Spinal cord (tissue), 10 donors: ENCODE data around the gene BANP. TPM values are rescaled to one million over a fixed set of nuclear protein-coding genes. Genes with fewer than 3 reads are reported as not detected.

Experiments used
- DNase-seq, 6 donors: peaks; one replicate each; pipeline versions ENCODE4 v3.0.0 to v3.0.0-alpha.2; 2013 to 2015; ENCODE audit warnings: low spot score in 6 of 6, low read depth in 4 of 6
- H3K27ac ChIP-seq: one replicate; pipeline ENCODE4 v1.5.1; 2013; ENCODE audit warnings: low read depth, low read length, control low read depth
- H3K27me3 ChIP-seq: one replicate; pipeline ENCODE4 v1.6.1; 2013; ENCODE audit warnings: low read length; ENCODE audit not compliant: control insufficient read depth, insufficient read depth
- H3K36me3 ChIP-seq: one replicate; pipeline ENCODE4 v1.6.1; 2013; ENCODE audit warnings: low read length; ENCODE audit not compliant: control insufficient read depth, insufficient read depth
- H3K4me1 ChIP-seq: one replicate; pipeline ENCODE4 v1.6.1; 2013; ENCODE audit warnings: low read length; ENCODE audit not compliant: control insufficient read depth, insufficient read depth
- H3K4me3 ChIP-seq: one replicate; pipeline ENCODE4 v1.5.1; 2013; ENCODE audit warnings: low read depth, low read length, control low read depth
- H3K9me3 ChIP-seq: one replicate; pipeline ENCODE4 v1.6.1; 2013; ENCODE audit warnings: low read length; ENCODE audit not compliant: control insufficient read depth, insufficient read depth
- WGBS: methylation state at CpG from one replicate; pipeline ENCODE4 v1.1.5; 2013; ENCODE audit warnings: missing lambda C conversion rate; ENCODE audit not compliant: insufficient coverage; 5-methylcytosine and 5-hydroxymethylcytosine counted together
- polyA plus RNA-seq, 2 donors: library from polyadenylated mRNA; unstranded; fragments of 120-200 nt; gene quantifications; one replicate each; pipeline ENCODE4 v1.2.1, GENCODE V29; 2013; ENCODE audit not compliant: insufficient read length in 2 of 2
- total RNA-seq, 2 donors: library from RNA; depleted of rRNA in 1 of 2; stranded (reverse); fragments of 120-200 nt in 1 of 2; fragments of >200 nt in 1 of 2; gene quantifications; one replicate each; pipeline versions ENCODE4 v1.2.3 to v1.2.4, GENCODE V29; 2013 to 2014
- donor health status: healthy.

BANP gene
- total and polyA plus RNA-seq, 4 donors = 17.2 to 27.0 (median 20.7) TPM

- H3K27me3 ChIP-seq = no peaks in the 10 kb centered on the region
- DNase-seq = no peak
- H3K27ac ChIP-seq = no peak overlapping the region
- H3K4me3 ChIP-seq = no peak overlapping the region
- 88% methylated on average over 9 of the region's 9 CpGs for WGBS
- peaks cover 19% of the 10 kb centered on the region for H3K36me3 ChIP-seq
- no peaks in the 10 kb centered on the region for H3K9me3 ChIP-seq
- H3K4me1 ChIP-seq = peaks cover 19% of the 10 kb centered on the region
Observed at GRCh38 chr16:87963400-87963799, 12.2 kb downstream of the BANP start.

DNA sequence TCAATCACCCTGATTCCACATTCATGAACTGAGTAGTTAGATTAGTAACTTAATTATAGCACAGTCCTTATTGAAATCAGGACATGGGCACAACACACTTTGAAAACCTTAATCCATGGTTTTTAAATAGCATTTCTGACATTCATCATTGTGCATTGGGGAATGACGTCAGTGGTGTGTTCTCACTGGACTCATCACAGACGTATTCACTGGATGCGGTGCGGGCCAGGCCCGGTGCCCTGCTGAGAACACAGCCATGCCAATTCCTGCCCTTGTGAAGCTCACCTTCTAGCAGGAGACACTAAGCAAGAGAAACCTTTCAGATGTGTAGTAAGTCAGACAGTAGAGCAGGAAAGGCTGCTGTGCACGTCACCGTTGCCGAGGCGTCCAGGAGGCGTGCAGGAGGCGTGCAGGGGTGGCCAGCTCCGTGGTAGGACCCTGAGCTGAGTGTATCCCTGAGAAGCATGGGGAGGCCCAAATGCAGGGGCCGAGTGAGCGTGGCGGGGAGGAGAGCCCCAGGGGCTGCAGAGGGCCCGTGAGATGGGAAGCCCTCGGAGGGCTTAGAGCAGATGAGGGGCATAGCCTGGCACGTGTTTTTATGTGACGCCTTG is 12.9 kb downstream of the BANP start:
- H3K36me3 ChIP-seq = peaks cover 19% of the 10 kb centered on the region
- H3K27ac ChIP-seq = no peak overlapping the region
- WGBS = 81% methylated on average over 19 of the region's 19 CpGs
- no peaks in the 10 kb centered on the region for H3K27me3 ChIP-seq
- no peak overlapping the region for H3K4me3 ChIP-seq
- DNase-seq = no peak
- H3K4me1 ChIP-seq = peaks cover 15% of the 10 kb centered on the region
- H3K9me3 ChIP-seq = no peaks in the 10 kb centered on the region

DNA sequence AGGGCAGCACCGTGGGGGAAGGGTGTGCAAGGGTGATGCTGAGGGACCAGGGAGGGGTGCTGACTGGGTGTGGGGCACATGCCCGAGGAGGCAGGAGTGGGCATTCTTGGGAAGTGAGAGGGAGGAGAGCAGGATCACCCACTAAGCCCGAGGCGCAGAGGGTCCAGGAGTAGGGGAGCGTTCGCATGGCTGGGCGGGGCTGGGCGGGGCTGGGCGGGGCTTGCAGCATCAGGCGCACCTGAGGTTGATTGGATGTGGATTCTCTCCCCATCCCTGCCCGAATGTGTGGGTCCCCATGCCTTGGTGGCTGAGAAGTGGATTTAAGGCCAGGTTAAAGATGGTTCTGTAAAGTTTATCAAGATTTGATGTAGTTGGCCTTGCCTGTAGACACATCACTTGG is 14.2 kb downstream of the BANP start:
- 60% methylated on average over 11 of the region's 11 CpGs for WGBS
- Histone ChIP-seq H3K27me3 (no peaks in the 10 kb centered on the region), H3K27ac (peak overlapping the region; percentile 29), H3K36me3 (peaks cover 10% of the 10 kb centered on the region), H3K4me1 (peaks cover 15% of the 10 kb centered on the region), H3K9me3 (no peaks in the 10 kb centered on the region), H3K4me3 (no peak overlapping the region)
- no peak for DNase-seq

- DNase-seq = peak in 1 of 6 donors; percentile 65
- H3K36me3 ChIP-seq = peaks cover 14% of the 10 kb centered on the region
- peaks cover 15% of the 10 kb centered on the region for H3K4me1 ChIP-seq
- no peaks in the 10 kb centered on the region for H3K27me3 ChIP-seq
- no peaks in the 10 kb centered on the region for H3K9me3 ChIP-seq
- peak overlapping the region; percentile 41 for H3K27ac ChIP-seq
- no peak overlapping the region for H3K4me3 ChIP-seq
- 41% methylated on average over 3 of the region's 5 CpGs for WGBS
Observed at GRCh38 chr16:87966064-87966645, 14.9 kb downstream of the BANP start.

- peak overlapping the region; percentile 41 for H3K27ac ChIP-seq
- no peak overlapping the region for H3K4me3 ChIP-seq
- peaks cover 15% of the 10 kb centered on the region for H3K4me1 ChIP-seq
- peaks cover 4% of the 10 kb centered on the region for H3K9me3 ChIP-seq
- no peak for DNase-seq
- H3K27me3 ChIP-seq = no peaks in the 10 kb centered on the region
- 43% methylated on average over 11 of the region's 14 CpGs for WGBS
- peaks cover 14% of the 10 kb centered on the region for H3K36me3 ChIP-seq
Observed at GRCh38 chr16:87966685-87967185, 15.5 kb downstream of the BANP start.

DNA sequence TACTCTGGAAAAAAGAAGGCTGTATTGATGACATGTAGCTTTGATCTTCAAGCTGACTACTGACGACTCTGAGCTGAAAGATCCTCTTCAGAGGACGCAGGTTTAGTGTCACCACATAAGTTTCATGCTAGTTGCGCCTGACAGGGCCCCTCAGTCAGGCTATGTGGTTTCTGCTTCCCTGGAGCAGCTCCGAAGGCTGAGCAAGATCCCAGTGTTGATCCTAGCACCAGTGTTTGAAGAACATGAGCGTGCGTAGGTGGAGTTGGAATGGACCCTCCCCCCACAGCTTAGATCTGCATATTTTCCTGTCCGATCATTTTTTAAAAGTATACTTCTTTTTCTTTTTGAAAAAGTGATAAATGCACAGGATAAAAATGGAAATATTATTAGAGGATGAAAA is 17.3 kb downstream of the BANP start:
- Histone ChIP-seq H3K27me3 (no peaks in the 10 kb centered on the region), H3K9me3 (peaks cover 6% of the 10 kb centered on the region), H3K4me3 (no peak overlapping the region), H3K36me3 (peaks cover 12% of the 10 kb centered on the region), H3K27ac (no peak overlapping the region), H3K4me1 (peaks cover 15% of the 10 kb centered on the region)
- 77% methylated on average over 4 of the region's 7 CpGs for WGBS
- DNase-seq = no peak

- H3K4me1 ChIP-seq = peaks cover 15% of the 10 kb centered on the region
- H3K36me3 ChIP-seq = peaks cover 6% of the 10 kb centered on the region
- no peak overlapping the region for H3K27ac ChIP-seq
- 67% methylated on average over 1 of the region's 3 CpGs for WGBS
- H3K9me3 ChIP-seq = peaks cover 6% of the 10 kb centered on the region
- no peak for DNase-seq
- H3K4me3 ChIP-seq = no peak overlapping the region
- H3K27me3 ChIP-seq = no peaks in the 10 kb centered on the region
Observed at GRCh38 chr16:87970186-87970585, 19.0 kb downstream of the BANP start.

DNA sequence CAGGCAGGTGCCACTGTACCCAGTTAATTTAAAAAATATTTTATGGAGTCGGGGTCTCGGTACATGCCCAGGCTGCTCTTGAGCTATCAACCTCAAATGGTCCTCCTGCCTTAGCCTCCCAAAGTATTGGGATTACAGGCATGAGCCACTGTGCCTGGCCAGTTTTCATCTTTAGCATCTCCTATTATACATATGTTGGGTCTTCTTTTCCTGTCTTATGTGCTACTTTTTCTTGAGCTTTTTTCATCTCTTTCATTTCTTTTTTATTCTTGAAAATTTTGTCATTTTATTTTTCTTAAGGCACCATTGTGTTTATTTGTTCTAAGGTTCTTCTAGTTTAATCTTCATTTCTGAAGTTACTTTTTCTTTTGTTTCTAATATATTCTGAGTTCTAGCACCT is 20.7 kb downstream of the BANP start:
- Histone ChIP-seq H3K9me3 (peaks cover 6% of the 10 kb centered on the region), H3K36me3 (peaks cover 8% of the 10 kb centered on the region), H3K4me1 (peaks cover 7% of the 10 kb centered on the region), H3K27me3 (no peaks in the 10 kb centered on the region), H3K27ac (no peak overlapping the region), H3K4me3 (no peak overlapping the region)
- no peak for DNase-seq
- 93% methylated on average over 2 of the region's 2 CpGs for WGBS

DNA sequence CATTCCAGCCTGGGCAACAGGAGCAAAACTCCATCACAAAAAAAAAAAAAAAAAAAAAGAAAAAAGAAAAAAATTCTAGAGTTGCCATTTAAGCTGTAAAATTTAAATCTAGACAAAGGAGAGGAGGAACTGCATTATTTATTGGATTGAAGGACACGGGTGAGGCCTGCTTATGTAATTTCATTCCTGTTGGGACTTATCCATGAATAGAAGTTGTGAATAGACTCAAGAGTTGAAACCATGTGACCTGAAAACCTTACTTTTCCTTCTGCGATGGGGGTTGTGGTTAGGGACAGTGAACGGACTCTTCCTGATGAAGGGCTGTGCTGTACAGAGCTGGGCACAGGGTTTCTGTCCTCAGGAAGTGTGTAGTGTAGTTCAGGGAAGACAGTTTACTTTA is 22.5 kb downstream of the BANP start:
- Histone ChIP-seq H3K4me1 (no peaks in the 10 kb centered on the region), H3K36me3 (peaks cover 12% of the 10 kb centered on the region), H3K27ac (no peak overlapping the region), H3K4me3 (no peak overlapping the region), H3K9me3 (peaks cover 6% of the 10 kb centered on the region), H3K27me3 (no peaks in the 10 kb centered on the region)
- DNase-seq = no peak
- WGBS = 72% methylated on average over 2 of the region's 3 CpGs

DNA sequence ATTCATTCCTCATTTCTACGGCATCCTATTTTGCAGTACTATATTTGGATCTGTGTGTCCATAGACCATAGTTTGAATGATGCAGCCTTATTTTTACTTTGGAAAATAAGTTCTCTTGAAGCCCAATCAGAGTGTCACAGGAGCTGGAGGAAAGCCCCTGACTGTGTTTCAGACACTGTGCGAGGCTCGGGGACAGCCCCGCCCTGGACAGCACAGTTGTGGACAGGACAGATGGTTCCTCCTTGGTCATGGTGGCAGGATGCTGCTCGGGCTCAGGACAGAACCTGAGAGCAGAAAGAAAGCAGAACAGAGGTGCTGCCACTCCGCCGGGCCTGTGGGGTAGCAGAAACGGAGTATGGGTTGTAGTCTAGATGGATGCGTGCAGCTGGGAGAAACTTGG is 22.9 kb downstream of the BANP start:
- Histone ChIP-seq H3K27ac (no peak overlapping the region), H3K9me3 (peaks cover 6% of the 10 kb centered on the region), H3K36me3 (peaks cover 12% of the 10 kb centered on the region), H3K4me1 (no peaks in the 10 kb centered on the region), H3K27me3 (no peaks in the 10 kb centered on the region), H3K4me3 (no peak overlapping the region)
- DNase-seq = no peak
- WGBS = 93% methylated on average over 8 of the region's 9 CpGs
